PFSK-1 (cell line): ENCODE measurements around the gene FTSJ1.

Source experiments
- FOXP2 ChIP-seq: optimal IDR thresholded peaks from 2 replicates; pipeline ENCODE3; 2011; ENCODE audit warnings: borderline replicate concordance, control low read depth, inconsistent platforms; ENCODE audit not compliant: insufficient read depth; ENCODE audit errors: extremely low read length, extremely low read depth
- POLR2AphosphoS5 ChIP-seq: IDR thresholded peaks from 2 replicates; pipeline ENCODE4 v1.6.1; 2012; ENCODE audit warnings: low read depth, mild to moderate bottlenecking, control low read depth, low read length, moderate library complexity
- REST ChIP-seq, 2 experiments: IDR thresholded peaks; 2 replicates each; pipeline versions ENCODE4 v1.6.1 to v1.8.0; 2011 to 2012; ENCODE audit warnings: low read depth in 2 of 2, low read length in 2 of 2, control low read depth in 1 of 2, inconsistent platforms in 1 of 2, mild to moderate bottlenecking in 1 of 2, moderate library complexity in 1 of 2; ENCODE audit not compliant: insufficient read depth in 1 of 2
- SIN3A ChIP-seq: IDR thresholded peaks from 2 replicates; pipeline ENCODE4 v1.6.1; 2012; ENCODE audit warnings: mild to moderate bottlenecking, low read length, moderate library complexity, borderline replicate concordance; ENCODE audit not compliant: insufficient read depth
- TAF1 ChIP-seq: IDR thresholded peaks from 2 replicates; pipeline ENCODE4 v1.6.1; 2012; ENCODE audit warnings: low read length, control low read depth, borderline replicate concordance; ENCODE audit not compliant: insufficient read depth

Gene FTSJ1

GRCh38 chrX:48476919-48477318, 920 bp downstream of the FTSJ1 start:
- TF ChIP-seq REST (IDR thresholded peaks at IDR 0.05; ENCODE audit: insufficient read depth in 1 of 2, low read depth in 2 of 2, low read length in 2 of 2): no peak
- TF ChIP-seq TAF1: no peak
- no peak for TF ChIP-seq SIN3A
- TF ChIP-seq POLR2AphosphoS5: no peak
- no peak for TF ChIP-seq FOXP2

- TF ChIP-seq FOXP2 (no peak), TAF1 (no peak), SIN3A (no peak), REST (IDR thresholded peaks at IDR 0.05; ENCODE audit: insufficient read depth in 1 of 2, low read depth in 2 of 2, low read length in 2 of 2) (no peak), POLR2AphosphoS5 (no peak)
Measured at GRCh38 chrX:48477960-48478755, 2.2 kb downstream of the FTSJ1 start.

GRCh38 chrX:48478806-48479205, 2.8 kb downstream of the FTSJ1 start:
- TF ChIP-seq POLR2AphosphoS5: no peak
- no peak for TF ChIP-seq TAF1
- TF ChIP-seq SIN3A: no peak
- no peak for TF ChIP-seq REST (IDR thresholded peaks at IDR 0.05; ENCODE audit: insufficient read depth in 1 of 2, low read depth in 2 of 2, low read length in 2 of 2)
- no peak for TF ChIP-seq FOXP2

- TF ChIP-seq TAF1 (no peak), FOXP2 (no peak), POLR2AphosphoS5 (no peak), REST (IDR thresholded peaks at IDR 0.05; ENCODE audit: insufficient read depth in 1 of 2, low read depth in 2 of 2, low read length in 2 of 2) (no peak), SIN3A (no peak)
Measured at GRCh38 chrX:48480142-48480541, 4.1 kb downstream of the FTSJ1 start.

- TF ChIP-seq FOXP2: no peak
- no peak for TF ChIP-seq SIN3A
- TF ChIP-seq REST (IDR thresholded peaks at IDR 0.05; ENCODE audit: insufficient read depth in 1 of 2, low read depth in 2 of 2, low read length in 2 of 2): no peak
- TF ChIP-seq POLR2AphosphoS5: no peak
- no peak for TF ChIP-seq TAF1
Measured at GRCh38 chrX:48480583-48480982, 4.6 kb downstream of the FTSJ1 start.
